H1 (cell line): Measurements from ENCODE around the gene RTL5. TPM values are rescaled to one million over a fixed set of nuclear protein-coding genes. Genes with fewer than 3 reads are reported as not detected.

Experiments
- CTCF ChIA-PET: fragments of 300-600 bp; sonication (Branson Sonifier 250); formaldehyde crosslinking; loops from one replicate; lab custom pipeline; 2021; ENCODE audit not compliant: partially characterized antibody; lab: Charles Lee
- POLR2A ChIA-PET: fragments of 300-600 bp; sonication (Branson Sonifier 250); formaldehyde crosslinking; loops from one replicate; lab custom pipeline; 2021; ENCODE audit warnings: inconsistent platforms; ENCODE audit not compliant: partially characterized antibody; lab: Charles Lee
- DNase-seq, 2 experiments: peaks; one replicate each; pipeline versions ENCODE4 v3.0.0 to v3.0.0-alpha.2; 2010 to 2022; ENCODE audit warnings: low spot score in 2 of 2, low read depth in 1 of 2, mixed read lengths in 1 of 2
- FAIRE-seq: peaks from 2 replicates; lab custom pipeline; 2011; peaks lifted over from hg19 to GRCh38; lab: Jason Lieb, UNC
- H2AFZ ChIP-seq: 2 replicates; pipeline ENCODE4 v1.8.1; 2012; ENCODE audit warnings: low read length, inconsistent platforms
- H2AK5ac ChIP-seq: 2 replicates; pipeline ENCODE4 v1.6.1; 2013; ENCODE audit warnings: low read depth, low read length
- H2BK120ac ChIP-seq: replicated peaks from 2 replicates; pipeline ENCODE3; 2013; ENCODE audit warnings: low read depth, low read length, inconsistent platforms
- H2BK12ac ChIP-seq: 2 replicates; pipeline ENCODE4 v1.6.1; 2013; ENCODE audit warnings: low read depth, low read length
- H2BK15ac ChIP-seq: 2 replicates; pipeline ENCODE4 v1.6.1; 2013; ENCODE audit warnings: low read length
- H2BK20ac ChIP-seq: 2 replicates; pipeline ENCODE4 v1.6.1; 2013; ENCODE audit warnings: low read length
- H2BK5ac ChIP-seq: 2 replicates; pipeline ENCODE4 v1.6.1; 2013; ENCODE audit warnings: low read depth, low read length
- H3K14ac ChIP-seq: 2 replicates; pipeline ENCODE4 v1.6.1; 2013; ENCODE audit warnings: inconsistent platforms; ENCODE audit not compliant: insufficient read length
- H3K18ac ChIP-seq: 2 replicates; pipeline ENCODE4 v1.6.1; 2013; ENCODE audit warnings: low read length; ENCODE audit errors: extremely low read depth
- H3K23ac ChIP-seq: 2 replicates; pipeline ENCODE4 v1.6.1; 2013; ENCODE audit warnings: inconsistent platforms; ENCODE audit not compliant: insufficient read length
- H3K23me2 ChIP-seq: 2 replicates; pipeline ENCODE4 v1.6.1; 2013; ENCODE audit warnings: low read depth, low read length
- H3K27ac ChIP-seq: 2 replicates; pipeline ENCODE4 v1.6.1; 2011; ENCODE audit warnings: low read depth, low read length, inconsistent platforms
- H3K27me3 ChIP-seq, 4 experiments: replicated peaks in 1 of 4; 1 replicate in 1 of 4; 2 replicates in 3 of 4; pipeline versions ENCODE4 v1.6.1 to v1.8.1; 2011 to 2013; ENCODE audit warnings: low read length in 3 of 4, mild to moderate bottlenecking in 3 of 4, inconsistent platforms in 2 of 4, mixed read lengths in 2 of 4, moderate library complexity in 1 of 4; ENCODE audit not compliant: control insufficient read depth in 3 of 4, insufficient read depth in 3 of 4; ENCODE audit errors: extremely low read depth in 1 of 4
- H3K36me3 ChIP-seq, 4 experiments: 2 replicates each; pipeline versions ENCODE4 v1.6.1 to v1.8.1; 2011 to 2013; ENCODE audit warnings: mild to moderate bottlenecking in 4 of 4, low read length in 3 of 4, moderate library complexity in 2 of 4, control low read depth in 1 of 4, inconsistent platforms in 1 of 4; ENCODE audit not compliant: insufficient read depth in 4 of 4, control insufficient read depth in 2 of 4
- H3K4ac ChIP-seq: replicated peaks from 2 replicates; pipeline ENCODE3; 2013; ENCODE audit warnings: low read length, low read depth, mixed read lengths, inconsistent platforms; ENCODE audit not compliant: insufficient read length
- H3K4me1 ChIP-seq, 4 experiments: replicated peaks in 1 of 4; 1 replicate in 1 of 4; 2 replicates in 3 of 4; pipeline versions ENCODE4 v1.6.1 to v1.8.1; 2011 to 2013; ENCODE audit warnings: low read length in 3 of 4, inconsistent platforms in 2 of 4, mixed read lengths in 1 of 4; ENCODE audit not compliant: insufficient read depth in 4 of 4, control insufficient read depth in 3 of 4
- H3K4me2 ChIP-seq, 2 experiments: 2 replicates each; pipeline versions ENCODE4 v1.6.1 to v1.8.1; 2011 to 2013; ENCODE audit warnings: low read depth in 2 of 2, low read length in 2 of 2, control low read depth in 1 of 2, inconsistent platforms in 1 of 2, mild to moderate bottlenecking in 1 of 2; ENCODE audit not compliant: insufficient read depth in 1 of 2
- H3K4me3 ChIP-seq, 4 experiments: fragments of 200-600, 300-600 bp in 1 of 4; sonication (generic), shearing (Covaris generic), sonication (Bioruptor Twin) in 1 of 4; 2 replicates each; pipeline versions ENCODE4 v1.5.1 to v1.8.1; 2011 to 2016; ENCODE audit warnings: low read length in 4 of 4, low read depth in 3 of 4, control low read depth in 2 of 4, inconsistent platforms in 2 of 4, mild to moderate bottlenecking in 2 of 4, mixed read lengths in 1 of 4, moderate library complexity in 1 of 4; ENCODE audit not compliant: insufficient read depth in 2 of 4; ENCODE audit errors: extremely low read depth in 1 of 4
- H3K56ac ChIP-seq: replicated peaks from 2 replicates; pipeline ENCODE3; 2013; ENCODE audit warnings: low read depth, mild to moderate bottlenecking, mixed read lengths, low read length, inconsistent platforms; ENCODE audit not compliant: insufficient read length
- H3K79me1 ChIP-seq: 2 replicates; pipeline ENCODE4 v1.6.1; 2013; ENCODE audit warnings: low read depth, low read length, control low read depth
- H3K79me2 ChIP-seq, 2 experiments: 2 replicates each; pipeline versions ENCODE4 v1.6.1 to v1.8.1; 2012 to 2013; ENCODE audit warnings: low read length in 2 of 2, mild to moderate bottlenecking in 2 of 2, inconsistent platforms in 1 of 2; ENCODE audit not compliant: insufficient read depth in 2 of 2, control insufficient read depth in 1 of 2
- H3K9ac ChIP-seq, 4 experiments: replicated peaks in 1 of 4; 1 replicate in 1 of 4; 2 replicates in 3 of 4; pipeline versions ENCODE4 v1.6.1 to v1.8.1; 2011 to 2013; ENCODE audit warnings: low read depth in 3 of 4, low read length in 3 of 4, control low read depth in 2 of 4, mild to moderate bottlenecking in 2 of 4, moderate library complexity in 2 of 4, inconsistent platforms in 1 of 4; ENCODE audit errors: extremely low read depth in 1 of 4
- H3K9me3 ChIP-seq, 2 experiments: 2 replicates each; pipeline versions ENCODE4 v1.6.1 to v1.8.1; 2012 to 2013; ENCODE audit warnings: mild to moderate bottlenecking in 2 of 2, moderate library complexity in 2 of 2, control low read depth in 1 of 2, inconsistent platforms in 1 of 2, low read depth in 1 of 2, low read length in 1 of 2, mixed read lengths in 1 of 2; ENCODE audit not compliant: insufficient read depth in 2 of 2
- H4K20me1 ChIP-seq, 2 experiments: replicated peaks in 1 of 2; 2 replicates each; pipeline versions ENCODE3 to v1.8.1; 2011 to 2013; ENCODE audit warnings: inconsistent platforms in 2 of 2, low read length in 2 of 2, mild to moderate bottlenecking in 1 of 2; ENCODE audit not compliant: insufficient read depth in 2 of 2, control insufficient read depth in 1 of 2
- H4K5ac ChIP-seq: 2 replicates; pipeline ENCODE4 v1.6.1; 2013; ENCODE audit warnings: low read length, low read depth, mixed read lengths, inconsistent platforms; ENCODE audit not compliant: insufficient read length
- H4K8ac ChIP-seq: 2 replicates; pipeline ENCODE4 v1.8.0; 2013; ENCODE audit warnings: mild to moderate bottlenecking, moderate library complexity, low read length, inconsistent platforms; ENCODE audit not compliant: insufficient read depth; ENCODE audit errors: extremely low read depth
- H4K91ac ChIP-seq: replicated peaks from 2 replicates; pipeline ENCODE3; 2013; ENCODE audit warnings: low read length, mixed read lengths, inconsistent platforms; ENCODE audit not compliant: insufficient read length
- ATF3 ChIP-seq: IDR thresholded peaks from 2 replicates; pipeline ENCODE4 v1.6.1; 2011; ENCODE audit warnings: low read depth, mild to moderate bottlenecking, low read length; ENCODE audit not compliant: insufficient read depth
- E2F6 ChIP-seq: IDR thresholded peaks from 2 replicates; pipeline ENCODE4 v1.6.1; 2012; ENCODE audit warnings: inconsistent platforms
- HDAC2 ChIP-seq, 2 experiments: fragments of 300-600 bp in 1 of 2; sonication (generic) in 1 of 2; IDR thresholded peaks; 2 replicates each; pipeline ENCODE4 v1.6.1; 2011 to 2012; ENCODE audit warnings: low read depth in 2 of 2, low read length in 2 of 2, mild to moderate bottlenecking in 2 of 2, moderate library complexity in 2 of 2, borderline replicate concordance in 1 of 2, inconsistent platforms in 1 of 2
- KDM1A ChIP-seq: fragments of 200-600, 300-600 bp; sonication (generic); IDR thresholded peaks from 2 replicates; pipeline ENCODE4 v1.7.1; 2016; ENCODE audit warnings: mild to moderate bottlenecking, low read length, borderline replicate concordance
- SP1 ChIP-seq: IDR thresholded peaks from 2 replicates; pipeline ENCODE4 v1.6.1; 2011; ENCODE audit warnings: low read depth, low read length
- SP2 ChIP-seq: IDR thresholded peaks from 2 replicates; pipeline ENCODE4 v1.6.1; 2012; ENCODE audit warnings: mild to moderate bottlenecking, low read length, inconsistent platforms
- SRF ChIP-seq: IDR thresholded peaks from 2 replicates; pipeline ENCODE4 v1.6.1; 2011; ENCODE audit warnings: mild to moderate bottlenecking, low read depth, low read length, moderate library complexity
- TEAD4 ChIP-seq: IDR thresholded peaks from 2 replicates; pipeline ENCODE4 v1.6.1; 2012; ENCODE audit warnings: low read depth, low read length, inconsistent platforms, mixed read lengths
- ZNF274 ChIP-seq: IDR thresholded peaks from 2 replicates; pipeline ENCODE4 v1.7.0; 2012; ENCODE audit warnings: low read length, borderline replicate concordance; ENCODE audit errors: extremely low read depth
- WGBS, 2 experiments: shearing (Covaris generic) in 1 of 2; methylation state at CpG; one replicate each; pipeline versions ENCODE4 v1.1.6 to v1.1.7; 2013 to 2015; ENCODE audit warnings: low lambda C conversion rate in 2 of 2, mixed read lengths in 2 of 2, inconsistent platforms in 1 of 2, low coverage in 1 of 2, missing lambda C conversion rate in 1 of 2; ENCODE audit not compliant: insufficient replicate concordance in 2 of 2, insufficient coverage in 1 of 2, insufficient read length in 1 of 2; ENCODE audit errors: extremely low coverage in 1 of 2, missing lambda C conversion rate in 1 of 2; 5-methylcytosine and 5-hydroxymethylcytosine counted together
- polyA plus RNA-seq, 7 experiments: library from polyadenylated mRNA; depleted of rRNA in 3 of 7; stranded (reverse) in 5 of 7; unstranded in 2 of 7; fragments of >200 nt in 5 of 7; fragments of 200-250 nt in 2 of 7; gene quantifications; 1 replicate in 5 of 7; 2 replicates in 1 of 7; 4 replicates in 1 of 7; pipeline versions ENCODE4 v1.2.1 to v1.2.3, GENCODE V29; 2011 to 2013; ENCODE audit warnings: missing spikeins in 2 of 7, mixed read lengths in 2 of 7
- total RNA-seq: library from RNA; stranded (reverse); fragmentation: NEBNext Ultra II Directional; extraction: Animal tissue kit (Norgen Biotek cat#: 25700); gene quantifications from 2 replicates; pipeline ENCODE4 v1.2.1, GENCODE V29; 2021

RTL5 gene
- total and polyA plus RNA-seq, 2 of the 8 experiments (the other 6 are each of a cell fraction or from before 2014, with no cell fraction given), result 0.57 to 1.9 TPM

GRCh38 chrX:72122621-72123337 is 8.9 kb downstream of the RTL5 start:
- Histone ChIP-seq H3K18ac (peak overlapping the region; percentile 78; the same call in 1 of the 2 replicates), H2BK15ac (peak overlapping the region; percentile 61; the same call in 1 of the 2 replicates), H4K20me1 (peaks cover 0 to 2% of the 10 kb centered on the region in 2 experiments), H2BK20ac (no peak overlapping the region), H3K14ac (no peak overlapping the region), H3K4me3 (no peak overlapping the region), H4K91ac (peak overlapping the region; percentile 17), H3K4me2 (peak overlapping the region in 1 of 2 experiments; percentile 31; a peak in 1 of 4 replicates), H3K56ac (no peak overlapping the region), H3K27me3 (peaks cover 0 to 5% (median 0%) of the 10 kb centered on the region in 4 experiments; a peak in 2 of 7 replicates), H3K79me1 (no peaks in the 10 kb centered on the region), H3K79me2 (no peaks in the 10 kb centered on the region; a peak in 1 of 4 replicates), H3K23me2 (no peaks in the 10 kb centered on the region), H2BK5ac (peak overlapping the region; percentile 82; the same call in 1 of the 2 replicates), H3K36me3 (no peaks in the 10 kb centered on the region), H3K9me3 (no peaks in the 10 kb centered on the region), H2BK120ac (no peak overlapping the region), H4K8ac (no peak overlapping the region), H2BK12ac (peak overlapping the region; percentile 62; the same call in 1 of the 2 replicates), H3K4me1 (peaks cover 6 to 14% (median 10%) of the 10 kb centered on the region in 4 experiments), H3K9ac (peak overlapping the region in 1 of 4 experiments; percentile 30; a peak in 2 of 7 replicates), H3K23ac (no peak overlapping the region), H4K5ac (no peak overlapping the region), H3K4ac (no peak overlapping the region), H2AFZ (no peak overlapping the region), H3K27ac (no peak overlapping the region), H2AK5ac (0 out of 2 replicates have a peak overlapping the region, but pooled peaks have one; percentile 86)
- FAIRE-seq, result no peak
- 94% methylated on average over 6 of the region's 6 CpGs; no CpG with 5 or more reads in 1 of the 2 experiments for WGBS, 2 experiments
- ChIA-PET POLR2A (interaction anchor here (1.3 kb wide), 1 partner anchor 213 kb away, joined by 3 read pairs; no protein-coding TSS in a partner anchor), CTCF (interaction anchor here (1.0 to 4.2 kb wide), 2 partner anchors 41 to 102 kb away, joined by 3 to 51 read pairs; no protein-coding TSS in a partner anchor)
- no peak for DNase-seq
- TF ChIP-seq ATF3 (no peak), TEAD4 (no peak), SP2 (no peak), E2F6 (no peak), SRF (no peak), SP1 (no peak), HDAC2 (IDR thresholded peaks at IDR 0.05; ENCODE audit: borderline replicate concordance in 1 of 2, low read depth in 2 of 2, low read length in 2 of 2) (no peak), ZNF274 (no peak), KDM1A (no peak)
